ENCODE measurements around the gene KIAA0586. TPM values are rescaled to one million over a fixed set of nuclear protein-coding genes. Genes with fewer than 3 reads are reported as not detected.
"Not testable (repeated sequence)": the region's sequence is repeated elsewhere in the genome, so short reads cannot be mapped to it uniquely, and the experiment has no call there.

Gene KIAA0586
- total RNA-seq, 1 donor from 2014 or later, result 18.3 TPM

DNA sequence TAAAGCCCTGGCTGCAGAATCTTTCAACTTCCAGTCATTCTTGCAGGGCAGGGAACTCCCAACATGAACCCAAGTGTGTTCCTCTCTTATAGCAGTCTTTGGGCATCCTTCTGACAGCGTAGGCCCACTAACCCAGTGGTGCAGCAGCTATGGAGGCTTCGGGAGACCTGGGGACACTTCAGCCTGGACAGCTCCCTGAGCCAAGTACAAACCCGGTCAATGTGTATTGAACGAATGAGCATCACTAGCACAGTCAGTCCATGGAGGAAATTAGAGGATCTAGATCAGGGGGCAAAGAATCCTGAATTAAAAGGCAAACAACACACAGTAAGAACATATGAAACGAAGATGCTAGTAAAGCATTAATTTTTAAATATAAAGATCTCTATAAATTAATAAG lies 41.8 kb downstream of the KIAA0586 start:
- no peaks in the 10 kb centered on the region for H3K9me3 Mint-ChIP-seq (ENCODE audit: unreplicated experiment)
- no peaks in the 10 kb centered on the region for H3K27me3 Mint-ChIP-seq (ENCODE audit: unreplicated experiment)
- H3K4me1 Mint-ChIP-seq (ENCODE audit: unreplicated experiment), result peaks cover 2% of the 10 kb centered on the region
- H3K4me3 Mint-ChIP-seq (ENCODE audit: unreplicated experiment), result no peak overlapping the region
- TF ChIP-seq, protein P1, sequence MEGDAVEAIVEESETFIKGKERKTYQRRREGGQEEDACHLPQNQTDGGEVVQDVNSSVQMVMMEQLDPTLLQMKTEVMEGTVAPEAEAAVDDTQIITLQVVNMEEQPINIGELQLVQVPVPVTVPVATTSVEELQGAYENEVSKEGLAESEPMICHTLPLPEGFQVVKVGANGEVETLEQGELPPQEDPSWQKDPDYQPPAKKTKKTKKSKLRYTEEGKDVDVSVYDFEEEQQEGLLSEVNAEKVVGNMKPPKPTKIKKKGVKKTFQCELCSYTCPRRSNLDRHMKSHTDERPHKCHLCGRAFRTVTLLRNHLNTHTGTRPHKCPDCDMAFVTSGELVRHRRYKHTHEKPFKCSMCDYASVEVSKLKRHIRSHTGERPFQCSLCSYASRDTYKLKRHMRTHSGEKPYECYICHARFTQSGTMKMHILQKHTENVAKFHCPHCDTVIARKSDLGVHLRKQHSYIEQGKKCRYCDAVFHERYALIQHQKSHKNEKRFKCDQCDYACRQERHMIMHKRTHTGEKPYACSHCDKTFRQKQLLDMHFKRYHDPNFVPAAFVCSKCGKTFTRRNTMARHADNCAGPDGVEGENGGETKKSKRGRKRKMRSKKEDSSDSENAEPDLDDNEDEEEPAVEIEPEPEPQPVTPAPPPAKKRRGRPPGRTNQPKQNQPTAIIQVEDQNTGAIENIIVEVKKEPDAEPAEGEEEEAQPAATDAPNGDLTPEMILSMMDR (IDR thresholded peaks at IDR 0.05; ENCODE audit: unreplicated experiment), result no peak
- DNase-seq (ENCODE audit: low spot score), result no peak
- H3K27ac Mint-ChIP-seq (ENCODE audit: unreplicated experiment), result no peak overlapping the region
- peaks cover 8% of the 10 kb centered on the region for H3K36me3 Mint-ChIP-seq (ENCODE audit: low read depth, unreplicated experiment)

DNA sequence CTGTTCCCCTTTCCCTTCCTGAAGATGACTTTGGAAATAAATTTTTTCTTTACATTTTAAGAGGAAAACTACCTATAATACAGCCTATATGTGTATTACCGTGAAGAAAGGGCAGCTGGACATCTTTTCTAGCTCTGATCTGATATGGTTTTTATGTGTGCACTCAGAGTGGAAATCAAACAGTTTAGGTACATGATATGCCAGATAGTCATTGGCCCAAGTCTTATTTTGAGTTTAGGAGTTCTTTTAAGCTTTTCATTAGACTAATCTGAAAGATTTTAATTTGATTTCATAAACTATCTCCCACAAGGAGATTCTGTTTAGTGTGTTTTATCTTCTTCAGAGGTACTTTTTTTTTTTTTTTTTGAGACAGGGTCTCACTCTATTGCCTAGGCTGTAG lies 48.8 kb downstream of the KIAA0586 start:
- peaks cover 9% of the 10 kb centered on the region for H3K36me3 Mint-ChIP-seq (ENCODE audit: low read depth, unreplicated experiment)
- H3K9me3 Mint-ChIP-seq (ENCODE audit: unreplicated experiment), result no peaks in the 10 kb centered on the region
- no peak overlapping the region for H3K4me3 Mint-ChIP-seq (ENCODE audit: unreplicated experiment)
- no peak for DNase-seq (ENCODE audit: low spot score)
- H3K27me3 Mint-ChIP-seq (ENCODE audit: unreplicated experiment), result no peaks in the 10 kb centered on the region
- H3K4me1 Mint-ChIP-seq (ENCODE audit: unreplicated experiment), result peaks cover 2% of the 10 kb centered on the region
- TF ChIP-seq, protein P1 (IDR thresholded peaks at IDR 0.05; ENCODE audit: unreplicated experiment), result no peak
- no peak overlapping the region for H3K27ac Mint-ChIP-seq (ENCODE audit: unreplicated experiment)

GRCh38 chr14:58477653-58478052 lies 50.1 kb downstream of the KIAA0586 start:
- no peak for DNase-seq (ENCODE audit: low spot score)
- TF ChIP-seq, protein P1 (IDR thresholded peaks at IDR 0.05; ENCODE audit: unreplicated experiment), result no peak
- H3K4me3 Mint-ChIP-seq (ENCODE audit: unreplicated experiment), result no peak overlapping the region
- H3K27ac Mint-ChIP-seq (ENCODE audit: unreplicated experiment), result no peak overlapping the region
- no peaks in the 10 kb centered on the region for H3K9me3 Mint-ChIP-seq (ENCODE audit: unreplicated experiment)
- H3K36me3 Mint-ChIP-seq (ENCODE audit: low read depth, unreplicated experiment), result peaks cover 9% of the 10 kb centered on the region
- no peaks in the 10 kb centered on the region for H3K27me3 Mint-ChIP-seq (ENCODE audit: unreplicated experiment)
- H3K4me1 Mint-ChIP-seq (ENCODE audit: unreplicated experiment), result no peaks in the 10 kb centered on the region

DNA sequence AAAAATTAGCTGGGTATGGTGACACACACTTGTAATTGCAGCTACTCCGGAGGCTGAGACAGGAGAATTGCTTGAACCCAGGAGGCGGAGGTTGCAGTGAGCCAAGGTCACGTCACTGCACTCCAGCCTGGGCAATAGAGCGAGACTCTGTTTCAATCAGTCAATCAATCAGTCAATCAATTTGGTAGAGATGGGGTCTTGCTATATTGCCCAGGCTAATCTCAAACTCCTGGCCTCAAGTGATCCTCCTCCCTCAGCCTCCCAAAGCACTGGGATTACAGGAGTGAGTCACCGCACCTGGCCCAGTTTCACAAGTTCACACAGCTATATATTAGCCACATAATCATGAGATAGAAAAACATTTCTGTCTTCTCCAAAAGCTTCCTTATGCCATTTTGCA lies 50.8 kb downstream of the KIAA0586 start:
- not testable (repeated sequence) for H3K4me1 Mint-ChIP-seq (ENCODE audit: unreplicated experiment); H3K27ac Mint-ChIP-seq (ENCODE audit: unreplicated experiment); H3K36me3 Mint-ChIP-seq (ENCODE audit: low read depth, unreplicated experiment)

GRCh38 chr14:58479975-58480374 lies 52.5 kb downstream of the KIAA0586 start:
- H3K4me1 Mint-ChIP-seq (ENCODE audit: unreplicated experiment), result no peaks in the 10 kb centered on the region

More for the DNA sequence above, 50.8 kb downstream of the KIAA0586 start:
- H3K4me3 Mint-ChIP-seq (ENCODE audit: unreplicated experiment); H3K27me3 Mint-ChIP-seq (ENCODE audit: unreplicated experiment); DNase-seq (ENCODE audit: low spot score); H3K9me3 Mint-ChIP-seq (ENCODE audit: unreplicated experiment): not testable (repeated sequence)

More at GRCh38 chr14:58479975-58480374, 52.5 kb downstream of the KIAA0586 start:
- H3K36me3 Mint-ChIP-seq (ENCODE audit: low read depth, unreplicated experiment), result peaks cover 2% of the 10 kb centered on the region
- TF ChIP-seq, protein P1 (IDR thresholded peaks at IDR 0.05; ENCODE audit: unreplicated experiment), result no peak
- no peak for DNase-seq (ENCODE audit: low spot score)
- H3K4me3 Mint-ChIP-seq (ENCODE audit: unreplicated experiment), result no peak overlapping the region
- H3K27me3 Mint-ChIP-seq (ENCODE audit: unreplicated experiment), result no peaks in the 10 kb centered on the region
- no peaks in the 10 kb centered on the region for H3K9me3 Mint-ChIP-seq (ENCODE audit: unreplicated experiment)
- no peak overlapping the region for H3K27ac Mint-ChIP-seq (ENCODE audit: unreplicated experiment)
